GM12878 (cell line): ENCODE measurements around the gene SARDH. TPM values are rescaled to one million over a fixed set of nuclear protein-coding genes. Genes with fewer than 3 reads are reported as not detected.

Experiments
- ATAC-seq: fragments of 200-7000 bp; cut with Tn5 transposase; 3 replicates; pipeline ENCODE4 v1.9.1; 2020; ENCODE audit warnings: mild to moderate bottlenecking, moderate library complexity
- BruUV-seq: library from RNA; stranded (reverse); fragments of 400-500 nt; replicated peaks from 2 replicates; lab custom pipeline; 2021; lab: Mats Ljungman, UMichigan
- CTCF ChIA-PET: fragments of 300-600 bp; sonication (Branson Sonifier 250); formaldehyde crosslinking; extraction: SDS; loops from one replicate; lab custom pipeline; 2021; ENCODE audit warnings: inconsistent platforms; lab: Yijun Ruan, JAX
- POLR2A ChIA-PET: fragments of 350-600 bp; formaldehyde crosslinking; extraction: SDS; loops from one replicate; lab custom pipeline; 2021; ENCODE audit warnings: inconsistent platforms; lab: Charles Lee
- RAD21 ChIA-PET: fragments of 300-600 bp; sonication (Branson Sonifier 250); formaldehyde crosslinking; loops from one replicate; lab custom pipeline; 2023; ENCODE audit warnings: antibody characterized with exemption; ENCODE audit not compliant: unreplicated experiment; lab: Charles Lee
- SMC1A ChIA-PET: fragments of 300-600 bp; sonication (Branson Sonifier 250); formaldehyde crosslinking; loops from one replicate; lab custom pipeline; 2023; ENCODE audit not compliant: unreplicated experiment, uncharacterized antibody; lab: Charles Lee
- DNase-seq: peaks from one replicate; pipeline ENCODE4 v3.0.0-alpha.2; 2011; ENCODE audit warnings: low read depth, low spot score
- FAIRE-seq: peaks from 3 replicates; lab custom pipeline; 2011; peaks lifted over from hg19 to GRCh38; lab: Jason Lieb, UNC
- H2AFZ ChIP-seq: 2 replicates; pipeline ENCODE4 v1.6.0; 2011; ENCODE audit warnings: low read depth, low read length, control low read depth; ENCODE audit not compliant: control insufficient read depth
- H3K27ac ChIP-seq: 2 replicates; pipeline ENCODE4 v1.5.1; 2011; ENCODE audit warnings: control low read depth; ENCODE audit not compliant: control insufficient read depth, insufficient read depth
- H3K27me3 ChIP-seq, 2 experiments: replicated peaks in 1 of 2; 2 replicates each; pipeline versions ENCODE4 v1.6.0 to v1.6.1; 2011; ENCODE audit warnings: low read length in 1 of 2; ENCODE audit not compliant: control insufficient read depth in 2 of 2, insufficient read depth in 2 of 2
- H3K36me3 ChIP-seq, 2 experiments: 2 replicates each; pipeline ENCODE4 v1.5.1; 2011; ENCODE audit warnings: low read length in 1 of 2; ENCODE audit not compliant: control insufficient read depth in 2 of 2, insufficient read depth in 2 of 2
- H3K4me1 ChIP-seq: 2 replicates; pipeline ENCODE4 v1.6.1; 2011; ENCODE audit warnings: mild to moderate bottlenecking, low read length, moderate library complexity, mixed read lengths; ENCODE audit not compliant: control insufficient read depth, insufficient read depth
- H3K4me2 ChIP-seq: 2 replicates; pipeline ENCODE4 v1.6.0; 2011; ENCODE audit warnings: control low read depth; ENCODE audit not compliant: control insufficient read depth, insufficient read depth
- H3K4me3 ChIP-seq: fragments of 200-600 bp; sonication (generic); 2 replicates; pipeline ENCODE4 v1.5.1; 2016
- H3K79me2 ChIP-seq: 2 replicates; pipeline ENCODE4 v1.6.0; 2011; ENCODE audit warnings: low read length; ENCODE audit not compliant: control insufficient read depth, insufficient read depth
- H3K9ac ChIP-seq: 2 replicates; pipeline ENCODE4 v1.8.0; 2011; ENCODE audit warnings: low read length, control low read depth, mixed read lengths; ENCODE audit not compliant: control insufficient read depth, insufficient read depth
- H3K9me3 ChIP-seq: replicated peaks from 3 replicates; pipeline ENCODE4 v1.5.1; 2011; ENCODE audit warnings: mild to moderate bottlenecking, low read length; ENCODE audit not compliant: control insufficient read depth, insufficient read depth
- H4K20me1 ChIP-seq: 2 replicates; pipeline ENCODE4 v1.6.0; 2011; ENCODE audit not compliant: control insufficient read depth, insufficient read depth
- CBX5 ChIP-seq: sonication (generic); IDR thresholded peaks from 2 replicates; pipeline ENCODE4 v1.6.1; 2016; ENCODE audit warnings: low read depth, moderate library complexity, mild to moderate bottlenecking, inconsistent platforms
- KAT2A ChIP-seq: conservative IDR thresholded peaks from 2 replicates; pipeline ENCODE4 v1.6.1; 2011; ENCODE audit warnings: low read depth, low read length; ENCODE audit not compliant: control insufficient read depth
- MEF2B ChIP-seq: fragments of 450-650 bp; IDR thresholded peaks from 2 replicates; pipeline ENCODE4 v1.6.1; 2018; ENCODE audit warnings: mild to moderate bottlenecking, moderate library complexity; ENCODE audit not compliant: partially characterized antibody, poor library complexity, severe bottlenecking
- PKNOX1 ChIP-seq: fragments of 450-650 bp; IDR thresholded peaks from 2 replicates; pipeline ENCODE4 v1.6.1; 2016; ENCODE audit warnings: mild to moderate bottlenecking
- PRDM15 ChIP-seq: fragments of 450-650 bp; formaldehyde crosslinking; IDR thresholded peaks from 2 replicates; pipeline ENCODE4 v1.4.0; 2020; ENCODE audit warnings: mild to moderate bottlenecking, moderate library complexity
- SREBF1 ChIP-seq: IDR thresholded peaks from 2 replicates; pipeline ENCODE4 v1.6.1; 2012; ENCODE audit warnings: mild to moderate bottlenecking, low read length
- TARDBP ChIP-seq: IDR thresholded peaks from 2 replicates; pipeline ENCODE4 v1.6.1; 2016; ENCODE audit warnings: borderline replicate concordance
- WGBS: methylation state at CpG from one replicate; pipeline ENCODE4 v1.1.6; 2016; ENCODE audit warnings: low lambda C conversion rate; ENCODE audit not compliant: insufficient replicate concordance, insufficient coverage; ENCODE audit errors: missing lambda C conversion rate; 5-methylcytosine and 5-hydroxymethylcytosine counted together
- in situ Hi-C: fragments of 300-500 bp; cut with MboI; formaldehyde crosslinking; loops from 9 replicates; pipeline ENCODE4 v1.14.3; 2018; ENCODE audit warnings: mixed read lengths
- intact Hi-C: fragments of 100-400 bp; cut with micrococcal nuclease; formaldehyde crosslinking; loops from one replicate; pipeline ENCODE4 v1.14.2; 2022; ENCODE audit not compliant: unreplicated experiment
- polyA plus RNA-seq, 11 experiments: library from polyadenylated mRNA; depleted of rRNA in 4 of 11; unstranded in 6 of 11; stranded (reverse) in 5 of 11; fragments of >200 nt; fragmentation: Nextera tagmentation in 4 of 11; fragmentation: Illumina TruSeq in 1 of 11; extraction: Ambion mirVana in 4 of 11; extraction: Trizol in 1 of 11; gene quantifications; 1 replicate in 1 of 11; 2 replicates in 10 of 11; pipeline versions ENCODE4 v1.2.1 to v1.2.3, GENCODE V29; 2011 to 2016; ENCODE audit warnings: inconsistent platforms in 2 of 11, missing spikeins in 2 of 11, low read depth in 1 of 11
- total RNA-seq, 4 experiments: library from RNA; depleted of rRNA in 3 of 4; stranded (reverse); fragments of >200 nt in 3 of 4; fragmentation: Illumina TruSeq in 1 of 4; extraction: Trizol in 1 of 4; gene quantifications; 2 replicates each; pipeline versions ENCODE4 v1.2.1 to v1.2.3, GENCODE V29; 2013 to 2021

The SARDH gene
- total and polyA plus RNA-seq, 10 of the 15 experiments (the other 5 are each of a cell fraction or from before 2014, with no cell fraction given) = 0.03 to 0.15 (median 0.10) TPM; not detected in 6

GRCh38 chr9:133633681-133634080, 104.5 kb downstream of the SARDH start:
- H2AFZ ChIP-seq = no peak overlapping the region
- no peak for FAIRE-seq
- in situ Hi-C loops (no loop called here), intact Hi-C loops (no loop called here)
- no peaks in the 10 kb centered on the region for H3K36me3 ChIP-seq
- peaks cover 0 to 7% of the 10 kb centered on the region in 2 experiments; a peak in 3 of 4 replicates for H3K27me3 ChIP-seq
- BruUV-seq = no TSS peak
- H3K4me2 ChIP-seq = no peak overlapping the region
- no peak for ATAC-seq
- no peak for TF ChIP-seq PRDM15 (CRISPR knock-in tag)
- no peak for TF ChIP-seq MEF2B
- no peak for TF ChIP-seq CBX5
- no peak for TF ChIP-seq SREBF1
- TF ChIP-seq TARDBP = no peak
- TF ChIP-seq KAT2A = no peak
- TF ChIP-seq PKNOX1 = no peak
- TF ChIP-seq, all 136 proteins: peak for 0
- no peak for DNase-seq
- POLR2A ChIA-PET = no interaction called here
- RAD21 ChIA-PET = no interaction called here
- SMC1A ChIA-PET = no interaction called here
- H3K4me3 ChIP-seq = no peak overlapping the region
- no peak overlapping the region for H3K27ac ChIP-seq
- no peaks in the 10 kb centered on the region for H3K9me3 ChIP-seq
- CTCF ChIA-PET = no interaction called here
- no peaks in the 10 kb centered on the region for H4K20me1 ChIP-seq
- 8% methylated on average over 8 of the region's 8 CpGs for WGBS
- no peaks in the 10 kb centered on the region for H3K4me1 ChIP-seq
- no peak overlapping the region for H3K9ac ChIP-seq
- H3K79me2 ChIP-seq = no peaks in the 10 kb centered on the region
